ENCODE data around the gene SLC36A3.

The SLC36A3 gene

DNA sequence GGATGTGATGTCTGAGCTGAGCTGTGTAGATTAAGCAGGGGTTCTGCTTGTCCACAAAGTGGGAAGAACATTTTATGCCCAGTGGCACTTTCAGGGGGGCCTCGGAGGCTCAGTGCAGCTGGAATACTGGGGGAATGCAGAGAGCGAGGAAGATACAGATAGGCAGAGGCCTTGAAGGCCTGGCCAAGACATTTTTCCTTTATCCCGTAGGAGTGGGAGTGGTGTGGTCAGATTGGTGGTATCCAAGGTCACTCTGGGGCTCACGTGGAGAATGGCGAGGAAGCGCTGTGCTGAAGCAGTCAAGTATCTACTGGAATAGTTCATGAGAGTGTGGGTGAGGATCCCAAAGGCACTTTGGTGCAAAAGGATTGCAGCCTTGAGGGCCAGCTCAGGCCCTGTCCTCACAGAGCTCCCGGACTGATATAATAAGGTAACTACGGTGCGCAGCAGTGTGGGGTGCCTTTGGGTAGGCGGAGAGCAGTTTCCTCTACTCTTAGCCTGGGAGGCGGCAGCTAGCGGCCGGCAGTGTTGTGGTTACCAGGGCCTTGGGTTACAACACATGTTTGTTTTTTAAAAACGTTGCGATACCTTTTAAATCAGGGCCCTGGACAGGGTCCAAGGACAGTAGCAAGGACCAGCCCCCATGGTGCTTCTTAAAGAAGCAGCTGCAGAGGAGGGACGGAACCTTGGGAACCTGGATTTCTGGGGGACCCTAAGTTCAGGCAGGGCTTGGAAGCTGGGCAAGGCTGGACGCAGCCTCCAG lies 68.9 kb downstream of the SLC36A3 start:
- Histone ChIP-seq H3K9me3 (ENCODE audit: low read length) (no peaks in the 10 kb centered on the region), H3K4me1 (ENCODE audit: insufficient read depth, low read length) (peaks cover 32% of the 10 kb centered on the region), H3K4me3 (ENCODE audit: low read depth in 1 of 2, low read length in 2 of 2) (peak overlapping the region in 1 of 2 donors; percentile 56), H3K36me3 (ENCODE audit: insufficient read depth, low read length) (no peaks in the 10 kb centered on the region), H3K27ac (ENCODE audit: low read depth, low read length) (peak overlapping the region; percentile 68), H3K9ac (ENCODE audit: low read length) (peak overlapping the region; percentile 15), H3K27me3 (ENCODE audit: control insufficient read depth in 1 of 2, insufficient read depth in 2 of 2, low read length in 2 of 2) (no peaks in the 10 kb centered on the region)

DNA sequence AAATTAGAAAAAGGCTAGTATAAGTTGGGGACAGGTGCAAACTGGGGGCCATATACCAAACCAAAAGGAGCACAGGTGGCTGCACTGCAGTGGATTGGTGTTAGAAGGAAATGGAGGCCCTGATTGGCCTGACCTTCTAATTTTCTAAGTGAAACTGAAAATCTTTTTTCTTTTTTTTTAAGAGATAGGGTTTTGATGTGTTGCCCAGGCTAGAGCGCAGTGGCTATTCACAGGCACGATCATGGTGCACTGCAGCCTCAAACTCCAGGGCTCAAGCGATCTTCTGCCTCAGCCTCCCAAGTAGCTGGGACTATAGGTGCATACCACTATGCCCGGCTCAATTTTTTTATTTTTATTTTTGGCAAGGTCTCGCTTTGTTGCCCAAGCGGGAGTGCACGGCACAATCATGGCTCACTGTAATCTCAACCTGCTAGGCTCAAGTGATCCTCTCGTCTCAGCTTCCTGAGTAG lies 69.9 kb downstream of the SLC36A3 start:
- Histone ChIP-seq H3K4me1 (ENCODE audit: insufficient read depth, low read length) (peaks cover 26% of the 10 kb centered on the region), H3K9ac (ENCODE audit: low read length) (no peak overlapping the region), H3K27ac (ENCODE audit: low read depth, low read length) (no peak overlapping the region), H3K4me3 (ENCODE audit: low read depth in 1 of 2, low read length in 2 of 2) (no peak overlapping the region), H3K36me3 (ENCODE audit: insufficient read depth, low read length) (no peaks in the 10 kb centered on the region), H3K27me3 (ENCODE audit: control insufficient read depth in 1 of 2, insufficient read depth in 2 of 2, low read length in 2 of 2) (no peaks in the 10 kb centered on the region), H3K9me3 (ENCODE audit: low read length) (no peaks in the 10 kb centered on the region)

DNA sequence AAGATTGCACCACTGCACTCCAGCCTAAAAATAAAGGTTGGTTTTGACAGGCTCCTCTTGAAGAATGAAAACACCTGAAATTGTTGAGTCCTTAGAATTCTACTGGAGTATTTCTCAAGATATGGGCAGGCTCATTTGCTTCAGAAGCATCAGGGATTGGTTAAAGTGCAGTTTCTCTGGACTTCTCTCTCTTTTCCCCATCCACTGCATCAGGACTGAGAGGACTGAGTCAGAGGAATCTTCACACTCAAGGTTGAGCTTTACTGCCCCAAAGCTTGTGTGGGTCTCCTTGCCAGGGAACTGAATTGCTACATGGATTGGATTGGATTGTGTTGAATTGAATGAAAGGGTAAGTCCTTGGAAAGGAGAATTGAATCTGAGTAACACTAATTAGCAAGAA lies 72.2 kb downstream of the SLC36A3 start:
- Histone ChIP-seq H3K9me3 (ENCODE audit: low read length) (no peaks in the 10 kb centered on the region), H3K27ac (ENCODE audit: low read depth, low read length) (no peak overlapping the region), H3K4me1 (ENCODE audit: insufficient read depth, low read length) (peaks cover 18% of the 10 kb centered on the region), H3K27me3 (ENCODE audit: control insufficient read depth in 1 of 2, insufficient read depth in 2 of 2, low read length in 2 of 2) (no peaks in the 10 kb centered on the region), H3K9ac (ENCODE audit: low read length) (no peak overlapping the region), H3K4me3 (ENCODE audit: low read depth in 1 of 2, low read length in 2 of 2) (no peak overlapping the region), H3K36me3 (ENCODE audit: insufficient read depth, low read length) (no peaks in the 10 kb centered on the region)

DNA sequence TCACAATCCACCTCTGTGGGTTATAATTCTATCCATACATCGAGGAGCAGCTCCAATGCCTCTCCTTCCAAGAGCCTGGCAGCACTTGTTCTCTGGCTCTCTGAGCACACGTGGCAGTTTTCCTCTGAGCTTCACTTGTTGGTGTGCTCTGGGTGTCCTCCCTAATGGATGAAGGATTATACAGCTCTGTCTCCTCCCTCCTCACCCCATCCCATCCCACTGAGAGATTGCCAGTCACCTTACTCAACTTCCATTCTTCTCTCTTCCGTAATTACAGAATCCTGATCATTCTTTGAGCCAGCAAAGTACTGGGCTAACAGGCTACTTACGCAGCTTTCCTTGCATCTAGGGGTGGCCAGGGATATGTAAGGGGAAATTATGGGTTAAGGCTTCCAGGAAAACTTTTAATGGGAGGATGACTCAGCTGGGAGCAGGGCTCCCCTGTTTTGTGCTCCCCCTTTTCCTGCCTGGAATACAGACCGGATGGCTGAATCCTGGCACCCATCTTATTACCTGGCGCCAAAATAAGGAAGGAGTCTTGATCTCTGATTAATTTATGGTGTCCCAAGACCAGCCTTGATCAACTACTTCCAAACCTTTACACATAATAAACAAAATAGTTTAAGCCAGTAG lies 73.4 kb downstream of the SLC36A3 start:
- no peak overlapping the region for H3K9ac ChIP-seq (ENCODE audit: low read length)
- H3K36me3 ChIP-seq (ENCODE audit: insufficient read depth, low read length), result no peaks in the 10 kb centered on the region
- no peak overlapping the region for H3K27ac ChIP-seq (ENCODE audit: low read depth, low read length)
- peaks cover 14% of the 10 kb centered on the region for H3K4me1 ChIP-seq (ENCODE audit: insufficient read depth, low read length)
- H3K4me3 ChIP-seq (ENCODE audit: low read depth in 1 of 2, low read length in 2 of 2), result no peak overlapping the region
- H3K27me3 ChIP-seq (ENCODE audit: control insufficient read depth in 1 of 2, insufficient read depth in 2 of 2, low read length in 2 of 2), result no peaks in the 10 kb centered on the region
- H3K9me3 ChIP-seq (ENCODE audit: low read length), result no peaks in the 10 kb centered on the region

DNA sequence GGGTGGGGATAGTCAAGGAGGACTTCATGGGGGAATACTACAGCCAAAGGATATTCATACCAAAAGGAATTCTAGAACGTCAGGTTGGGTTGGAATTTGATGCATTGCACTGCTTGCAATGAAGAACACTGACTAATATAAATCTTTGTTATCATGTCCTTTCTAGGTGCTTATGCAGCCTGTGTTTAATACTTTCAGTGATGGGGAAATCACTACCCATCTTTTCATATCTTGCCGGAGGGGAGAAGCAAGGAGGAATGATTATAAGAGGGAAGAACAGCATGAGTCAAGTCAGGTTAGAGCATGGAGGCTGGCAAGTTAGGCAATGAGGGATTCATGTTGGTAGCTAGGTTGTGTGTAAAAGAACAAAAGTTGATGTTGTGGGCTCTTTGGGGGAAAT lies 74.6 kb downstream of the SLC36A3 start:
- H3K4me3 ChIP-seq (ENCODE audit: low read depth in 1 of 2, low read length in 2 of 2), result no peak overlapping the region
- H3K27ac ChIP-seq (ENCODE audit: low read depth, low read length), result no peak overlapping the region
- peaks cover 6% of the 10 kb centered on the region for H3K4me1 ChIP-seq (ENCODE audit: insufficient read depth, low read length)
- H3K9me3 ChIP-seq (ENCODE audit: low read length), result no peaks in the 10 kb centered on the region
- H3K36me3 ChIP-seq (ENCODE audit: insufficient read depth, low read length), result no peaks in the 10 kb centered on the region
- no peak overlapping the region for H3K9ac ChIP-seq (ENCODE audit: low read length)
- no peaks in the 10 kb centered on the region for H3K27me3 ChIP-seq (ENCODE audit: control insufficient read depth in 1 of 2, insufficient read depth in 2 of 2, low read length in 2 of 2)

DNA sequence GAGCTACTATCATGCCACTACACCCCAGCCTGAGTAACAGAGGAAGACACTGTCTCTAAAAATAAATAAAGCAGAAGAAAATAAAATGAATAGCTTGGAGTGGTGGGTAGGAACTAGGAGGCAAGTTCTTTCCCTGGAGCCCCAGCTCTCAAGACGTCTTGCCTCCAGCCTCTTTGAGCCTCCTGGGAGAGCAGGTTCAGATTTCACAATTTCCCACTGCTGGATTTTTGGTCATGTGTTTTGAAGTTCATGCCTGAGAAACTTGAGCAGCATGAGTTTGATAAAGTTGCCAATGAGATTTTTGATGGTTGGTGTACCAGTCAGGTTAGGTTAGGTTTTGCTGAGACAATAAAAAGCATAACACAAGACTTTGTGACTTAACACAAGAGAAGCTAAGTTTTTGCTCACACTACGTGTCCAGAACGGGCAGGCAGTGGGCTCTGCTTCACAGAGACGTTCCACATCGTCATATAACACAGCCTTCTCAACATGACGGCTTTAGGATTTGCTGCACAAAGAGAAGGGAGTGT lies 75.6 kb downstream of the SLC36A3 start:
- H3K9me3 ChIP-seq (ENCODE audit: low read length), result no peaks in the 10 kb centered on the region
- H3K36me3 ChIP-seq (ENCODE audit: insufficient read depth, low read length), result no peaks in the 10 kb centered on the region
- no peak overlapping the region for H3K27ac ChIP-seq (ENCODE audit: low read depth, low read length)
- no peaks in the 10 kb centered on the region for H3K27me3 ChIP-seq (ENCODE audit: control insufficient read depth in 1 of 2, insufficient read depth in 2 of 2, low read length in 2 of 2)
- no peak overlapping the region for H3K9ac ChIP-seq (ENCODE audit: low read length)
- H3K4me1 ChIP-seq (ENCODE audit: insufficient read depth, low read length), result peaks cover 4% of the 10 kb centered on the region
- H3K4me3 ChIP-seq (ENCODE audit: low read depth in 1 of 2, low read length in 2 of 2), result no peak overlapping the region
